ENCODE data around the gene INKA1.

DNA sequence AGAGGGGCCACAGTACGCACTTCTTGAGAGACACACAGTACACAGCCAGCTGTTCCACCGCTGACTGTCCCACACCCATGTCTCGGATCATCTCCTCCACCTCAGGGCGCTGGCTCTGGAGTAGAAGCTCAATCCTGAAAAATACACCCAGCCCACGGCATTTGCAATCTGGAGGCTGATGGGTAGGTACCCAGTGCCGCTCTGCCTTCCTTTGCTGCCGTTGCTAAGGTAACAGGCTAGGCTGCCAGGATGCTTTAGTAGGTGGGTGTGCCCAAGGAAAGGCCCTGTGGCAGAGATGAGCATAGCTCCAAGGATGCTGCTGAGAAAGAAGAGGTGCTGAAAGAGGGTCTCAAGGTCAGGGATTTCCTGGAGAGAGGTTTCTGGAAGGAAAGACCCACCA lies 38.7 kb downstream of the INKA1 start:
- TF ChIP-seq, protein P1, sequence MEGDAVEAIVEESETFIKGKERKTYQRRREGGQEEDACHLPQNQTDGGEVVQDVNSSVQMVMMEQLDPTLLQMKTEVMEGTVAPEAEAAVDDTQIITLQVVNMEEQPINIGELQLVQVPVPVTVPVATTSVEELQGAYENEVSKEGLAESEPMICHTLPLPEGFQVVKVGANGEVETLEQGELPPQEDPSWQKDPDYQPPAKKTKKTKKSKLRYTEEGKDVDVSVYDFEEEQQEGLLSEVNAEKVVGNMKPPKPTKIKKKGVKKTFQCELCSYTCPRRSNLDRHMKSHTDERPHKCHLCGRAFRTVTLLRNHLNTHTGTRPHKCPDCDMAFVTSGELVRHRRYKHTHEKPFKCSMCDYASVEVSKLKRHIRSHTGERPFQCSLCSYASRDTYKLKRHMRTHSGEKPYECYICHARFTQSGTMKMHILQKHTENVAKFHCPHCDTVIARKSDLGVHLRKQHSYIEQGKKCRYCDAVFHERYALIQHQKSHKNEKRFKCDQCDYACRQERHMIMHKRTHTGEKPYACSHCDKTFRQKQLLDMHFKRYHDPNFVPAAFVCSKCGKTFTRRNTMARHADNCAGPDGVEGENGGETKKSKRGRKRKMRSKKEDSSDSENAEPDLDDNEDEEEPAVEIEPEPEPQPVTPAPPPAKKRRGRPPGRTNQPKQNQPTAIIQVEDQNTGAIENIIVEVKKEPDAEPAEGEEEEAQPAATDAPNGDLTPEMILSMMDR (IDR thresholded peaks at IDR 0.05), result no peak
- TF ChIP-seq POLR2A (IDR thresholded peaks at IDR 0.05) (no peak), EP300 (IDR thresholded peaks at IDR 0.05) (no peak)
